HG02885 (cell line): Measurements from ENCODE around the gene LIN7A.

Experiments used
- ATAC-seq: cut with Tn5 transposase; IDR thresholded peaks from one replicate; pipeline ENCODE4 v1.9.1; 2021; ENCODE audit warnings: mild to moderate bottlenecking; ENCODE audit not compliant: unreplicated experiment, poor library complexity

LIN7A gene

GRCh38 chr12:80769553-80770140 is 168.1 kb downstream of the LIN7A start:
- ATAC-seq: no peak

DNA sequence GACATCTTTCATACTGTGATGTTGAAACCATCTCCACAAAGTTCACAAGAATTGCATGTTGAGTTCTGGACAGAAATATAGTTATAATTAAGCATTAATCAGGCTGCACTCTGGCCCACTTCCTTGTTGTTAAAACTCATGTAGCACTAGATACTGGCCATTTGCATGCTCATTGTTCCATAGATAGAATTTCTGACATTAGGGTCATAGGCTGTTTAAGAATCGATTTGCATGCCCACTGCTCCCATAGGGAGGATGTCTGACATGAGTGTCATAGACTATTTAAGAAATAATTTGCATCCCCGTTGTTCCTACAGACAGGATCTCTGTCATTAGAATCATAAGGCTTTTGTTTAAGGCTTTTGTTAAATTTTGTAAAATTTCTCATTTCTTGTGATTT is 170.8 kb downstream of the LIN7A start:
- peak; percentile 87 for ATAC-seq

DNA sequence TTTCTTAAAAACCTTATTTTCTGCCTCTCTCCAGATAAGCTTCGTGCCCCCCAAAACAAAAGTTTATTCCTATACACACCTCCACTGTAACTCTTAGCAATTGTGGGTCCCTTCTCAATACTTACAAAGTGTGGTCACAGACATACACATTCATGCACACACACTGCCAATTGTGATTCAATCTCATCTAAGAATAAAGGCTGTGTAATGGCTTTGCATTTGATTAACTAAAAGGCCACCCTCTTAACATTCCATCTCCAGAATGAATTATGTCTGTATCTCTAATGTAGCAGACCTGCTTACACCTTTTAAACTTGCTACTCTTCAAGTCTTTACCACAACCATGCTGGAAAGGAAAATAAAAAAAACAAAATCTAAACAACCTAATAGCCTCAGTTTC is 171.5 kb downstream of the LIN7A start:
- no peak for ATAC-seq

DNA sequence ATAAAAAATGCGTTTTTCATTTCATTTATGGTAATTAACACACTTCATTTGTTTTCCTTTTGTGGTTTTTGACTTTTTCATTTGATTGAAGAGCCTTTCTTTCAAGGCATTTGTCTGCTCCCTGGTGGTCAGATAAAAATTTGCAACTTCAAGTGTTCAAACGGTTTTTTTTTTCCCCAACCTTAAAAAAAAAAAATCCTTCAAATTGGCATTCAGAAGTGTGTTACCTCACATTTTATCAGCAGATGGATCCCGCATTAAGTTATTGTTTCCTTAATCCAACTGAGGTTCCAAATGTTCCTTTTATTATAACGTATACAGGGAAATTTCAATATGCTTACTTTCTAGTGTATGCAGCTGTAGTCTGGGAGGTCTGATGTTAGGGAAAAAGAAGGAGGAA is 173.9 kb downstream of the LIN7A start:
- peak; percentile 27 for ATAC-seq

GRCh38 chr12:80761838-80762237 is 175.9 kb downstream of the LIN7A start:
- no peak for ATAC-seq

- peak; percentile 95 for ATAC-seq
Observed at GRCh38 chr12:80756875-80757274, 180.9 kb downstream of the LIN7A start.

- no peak for ATAC-seq
Observed at GRCh38 chr12:80754274-80754673, 183.5 kb downstream of the LIN7A start.

- no peak for ATAC-seq
Observed at GRCh38 chr12:80752464-80752863, 185.3 kb downstream of the LIN7A start.

DNA sequence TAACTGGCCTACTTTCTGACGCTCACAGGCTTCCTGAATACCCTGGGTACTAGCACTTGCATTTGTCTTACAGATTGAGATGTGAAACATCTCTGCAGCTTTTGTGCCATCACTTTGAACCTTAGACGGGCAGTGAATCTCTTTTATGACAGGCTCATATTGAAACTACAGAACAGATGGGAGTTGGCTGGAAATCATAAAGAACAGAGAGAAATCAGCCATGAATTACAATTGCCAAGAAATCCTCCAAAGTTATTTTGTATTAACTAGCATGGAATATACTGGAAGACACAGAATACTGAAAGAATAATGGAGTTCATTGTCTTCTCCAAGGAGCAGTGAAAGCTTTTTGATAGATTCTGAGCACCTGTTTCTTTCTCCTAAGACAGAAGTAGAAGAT is 188.3 kb downstream of the LIN7A start:
- no peak for ATAC-seq

- no peak for ATAC-seq
Observed at GRCh38 chr12:80747800-80748199, 189.9 kb downstream of the LIN7A start.

- ATAC-seq: no peak
Observed at GRCh38 chr12:80745851-80746505, 191.8 kb downstream of the LIN7A start.
